ENCODE data around the gene LAMA2. TPM values are rescaled to one million over a fixed set of nuclear protein-coding genes. Genes with fewer than 3 reads are reported as not detected.

Gene LAMA2
- total and polyA plus RNA-seq, 4 experiments from 2014 or later: 0.20 to 0.87 (median 0.43) TPM

GRCh38 chr6:128981716-128982115 lies 98.8 kb downstream of the LAMA2 start:
- DNase-seq: no peak
- POLR2A ChIA-PET (ENCODE audit: partially characterized antibody): no interaction called here
- H3K4me3 ChIP-seq (ENCODE audit: low read length in 2 of 2): no peak overlapping the region
- intact Hi-C loops (cut with micrococcal nuclease): no loop called here
- no peaks in the 10 kb centered on the region for H3K27me3 ChIP-seq (ENCODE audit: insufficient read depth, low read length)
- H3K27ac ChIP-seq (ENCODE audit: low read depth, low read length): no peak overlapping the region
- Mint-ChIP-seq H3K4me3 (no peak overlapping the region), H3K27me3 (peaks cover 1 to 2% of the 10 kb centered on the region in 2 donors), H3K27ac (no peak overlapping the region), H3K9me3 (no peaks in the 10 kb centered on the region), H3K36me3 (no peaks in the 10 kb centered on the region), H3K4me1 (no peaks in the 10 kb centered on the region)
- CTCF ChIA-PET (ENCODE audit: partially characterized antibody): no interaction called here
- H3K9me3 ChIP-seq (ENCODE audit: control insufficient read depth in 1 of 2, low read length in 2 of 2): no peaks in the 10 kb centered on the region
- H3K36me3 ChIP-seq (ENCODE audit: insufficient read depth, low read length): no peaks in the 10 kb centered on the region
- no peaks in the 10 kb centered on the region for H3K4me1 ChIP-seq (ENCODE audit: insufficient read depth, low read length)

GRCh38 chr6:128990360-128990759 lies 107.4 kb downstream of the LAMA2 start:
- intact Hi-C loops (cut with micrococcal nuclease): no loop called here
- POLR2A ChIA-PET (ENCODE audit: partially characterized antibody): no interaction called here
- Histone ChIP-seq H3K36me3 (ENCODE audit: insufficient read depth, low read length) (no peaks in the 10 kb centered on the region), H3K4me3 (ENCODE audit: low read length in 2 of 2) (no peak overlapping the region), H3K27ac (ENCODE audit: low read depth, low read length) (no peak overlapping the region), H3K9me3 (ENCODE audit: control insufficient read depth in 1 of 2, low read length in 2 of 2) (no peaks in the 10 kb centered on the region), H3K4me1 (ENCODE audit: insufficient read depth, low read length) (no peaks in the 10 kb centered on the region), H3K27me3 (ENCODE audit: insufficient read depth, low read length) (no peaks in the 10 kb centered on the region)
- H3K36me3 Mint-ChIP-seq: no peaks in the 10 kb centered on the region
- H3K4me3 Mint-ChIP-seq: no peak overlapping the region
- H3K9me3 Mint-ChIP-seq: no peaks in the 10 kb centered on the region
- no peak overlapping the region for H3K27ac Mint-ChIP-seq
- no peaks in the 10 kb centered on the region for H3K4me1 Mint-ChIP-seq
- CTCF ChIA-PET (ENCODE audit: partially characterized antibody): no interaction called here
- H3K27me3 Mint-ChIP-seq: peaks cover 0 to 2% of the 10 kb centered on the region in 2 donors
- no peak for DNase-seq

GRCh38 chr6:128990915-128991314 lies 108.0 kb downstream of the LAMA2 start:
- intact Hi-C loops (cut with micrococcal nuclease): no loop called here
- H3K36me3 Mint-ChIP-seq: no peaks in the 10 kb centered on the region
- H3K27me3 Mint-ChIP-seq: peaks cover 0 to 2% of the 10 kb centered on the region in 2 donors
- H3K27ac ChIP-seq (ENCODE audit: low read depth, low read length): no peak overlapping the region
- DNase-seq: no peak
- H3K4me1 ChIP-seq (ENCODE audit: insufficient read depth, low read length): no peaks in the 10 kb centered on the region
- H3K36me3 ChIP-seq (ENCODE audit: insufficient read depth, low read length): no peaks in the 10 kb centered on the region
- H3K9me3 Mint-ChIP-seq: peaks cover 0 to 2% (median 0%) of the 10 kb centered on the region in 8 donors
- H3K4me3 ChIP-seq (ENCODE audit: low read length in 2 of 2): no peak overlapping the region
- no peaks in the 10 kb centered on the region for H3K9me3 ChIP-seq (ENCODE audit: control insufficient read depth in 1 of 2, low read length in 2 of 2)
- POLR2A ChIA-PET (ENCODE audit: partially characterized antibody): no interaction called here
- no peaks in the 10 kb centered on the region for H3K4me1 Mint-ChIP-seq
- CTCF ChIA-PET (ENCODE audit: partially characterized antibody): no interaction called here
- no peak overlapping the region for H3K27ac Mint-ChIP-seq
- H3K4me3 Mint-ChIP-seq: no peak overlapping the region
- no peaks in the 10 kb centered on the region for H3K27me3 ChIP-seq (ENCODE audit: insufficient read depth, low read length)

GRCh38 chr6:128993166-128993565 lies 110.2 kb downstream of the LAMA2 start:
- H3K9me3 ChIP-seq (ENCODE audit: control insufficient read depth in 1 of 2, low read length in 2 of 2): no peaks in the 10 kb centered on the region
- H3K4me1 ChIP-seq (ENCODE audit: insufficient read depth, low read length): no peaks in the 10 kb centered on the region
- POLR2A ChIA-PET (ENCODE audit: partially characterized antibody): no interaction called here
- Mint-ChIP-seq H3K4me1 (no peaks in the 10 kb centered on the region), H3K9me3 (peaks cover 0 to 19% (median 4%) of the 10 kb centered on the region in 8 donors), H3K36me3 (peaks cover 0 to 5% of the 10 kb centered on the region in 2 donors), H3K27me3 (no peaks in the 10 kb centered on the region), H3K27ac (no peak overlapping the region), H3K4me3 (no peak overlapping the region)
- H3K27me3 ChIP-seq (ENCODE audit: insufficient read depth, low read length): no peaks in the 10 kb centered on the region
- CTCF ChIA-PET (ENCODE audit: partially characterized antibody): no interaction called here
- no peaks in the 10 kb centered on the region for H3K36me3 ChIP-seq (ENCODE audit: insufficient read depth, low read length)
- no peak overlapping the region for H3K4me3 ChIP-seq (ENCODE audit: low read length in 2 of 2)
- no peak overlapping the region for H3K27ac ChIP-seq (ENCODE audit: low read depth, low read length)
- DNase-seq: no peak
- intact Hi-C loops (cut with micrococcal nuclease): no loop called here

- no peak overlapping the region for H3K27ac ChIP-seq (ENCODE audit: low read depth, low read length)
Observed at GRCh38 chr6:128997880-128998279, 114.9 kb downstream of the LAMA2 start.

GRCh38 chr6:129006724-129007514 lies 124.0 kb downstream of the LAMA2 start:
- ChIA-PET POLR2A (ENCODE audit: partially characterized antibody) (no interaction called here), CTCF (ENCODE audit: partially characterized antibody) (no interaction called here)
- no peaks in the 10 kb centered on the region for H3K27me3 Mint-ChIP-seq
- H3K4me3 ChIP-seq (ENCODE audit: low read length in 2 of 2): no peak overlapping the region
- no peaks in the 10 kb centered on the region for H3K9me3 ChIP-seq (ENCODE audit: control insufficient read depth in 1 of 2, low read length in 2 of 2)
- H3K36me3 ChIP-seq (ENCODE audit: insufficient read depth, low read length): no peaks in the 10 kb centered on the region
- no peaks in the 10 kb centered on the region for H3K4me1 ChIP-seq (ENCODE audit: insufficient read depth, low read length)
- no peak for DNase-seq
- H3K27ac Mint-ChIP-seq: no peak overlapping the region
- H3K27me3 ChIP-seq (ENCODE audit: insufficient read depth, low read length): no peaks in the 10 kb centered on the region
- no peaks in the 10 kb centered on the region for H3K9me3 Mint-ChIP-seq
- no peak overlapping the region for H3K4me3 Mint-ChIP-seq
- H3K36me3 Mint-ChIP-seq: no peaks in the 10 kb centered on the region
- no peaks in the 10 kb centered on the region for H3K4me1 Mint-ChIP-seq
- intact Hi-C loops (cut with micrococcal nuclease): no loop called here
- no peak overlapping the region for H3K27ac ChIP-seq (ENCODE audit: low read depth, low read length)

More at GRCh38 chr6:128997880-128998279, 114.9 kb downstream of the LAMA2 start:
- no peak for DNase-seq
- no peaks in the 10 kb centered on the region for H3K4me1 ChIP-seq (ENCODE audit: insufficient read depth, low read length)
- H3K27me3 Mint-ChIP-seq: no peaks in the 10 kb centered on the region
- H3K27me3 ChIP-seq (ENCODE audit: insufficient read depth, low read length): no peaks in the 10 kb centered on the region
- H3K27ac Mint-ChIP-seq: no peak overlapping the region
- no peaks in the 10 kb centered on the region for H3K9me3 ChIP-seq (ENCODE audit: control insufficient read depth in 1 of 2, low read length in 2 of 2)
- CTCF ChIA-PET (ENCODE audit: partially characterized antibody): no interaction called here
- H3K9me3 Mint-ChIP-seq: peaks cover 0 to 20% (median 4%) of the 10 kb centered on the region in 8 donors
- H3K4me3 ChIP-seq (ENCODE audit: low read length in 2 of 2): no peak overlapping the region
- no peaks in the 10 kb centered on the region for H3K36me3 ChIP-seq (ENCODE audit: insufficient read depth, low read length)
- POLR2A ChIA-PET (ENCODE audit: partially characterized antibody): no interaction called here
- no peaks in the 10 kb centered on the region for H3K4me1 Mint-ChIP-seq
- H3K4me3 Mint-ChIP-seq: no peak overlapping the region
- H3K36me3 Mint-ChIP-seq: peaks cover 0 to 6% of the 10 kb centered on the region in 2 donors
- intact Hi-C loops (cut with micrococcal nuclease): no loop called here

GRCh38 chr6:129007701-129008373 lies 124.9 kb downstream of the LAMA2 start:
- H3K27me3 Mint-ChIP-seq: no peaks in the 10 kb centered on the region
- no peaks in the 10 kb centered on the region for H3K9me3 Mint-ChIP-seq
- Histone ChIP-seq H3K27ac (ENCODE audit: low read depth, low read length) (no peak overlapping the region), H3K4me1 (ENCODE audit: insufficient read depth, low read length) (no peaks in the 10 kb centered on the region), H3K4me3 (ENCODE audit: low read length in 2 of 2) (no peak overlapping the region), H3K36me3 (ENCODE audit: insufficient read depth, low read length) (no peaks in the 10 kb centered on the region), H3K27me3 (ENCODE audit: insufficient read depth, low read length) (no peaks in the 10 kb centered on the region), H3K9me3 (ENCODE audit: control insufficient read depth in 1 of 2, low read length in 2 of 2) (no peaks in the 10 kb centered on the region)
- ChIA-PET CTCF (ENCODE audit: partially characterized antibody) (no interaction called here), POLR2A (ENCODE audit: partially characterized antibody) (no interaction called here)
- no peaks in the 10 kb centered on the region for H3K36me3 Mint-ChIP-seq
- H3K4me3 Mint-ChIP-seq: no peak overlapping the region
- intact Hi-C loops (cut with micrococcal nuclease): no loop called here
- no peaks in the 10 kb centered on the region for H3K4me1 Mint-ChIP-seq
- no peak for DNase-seq
- H3K27ac Mint-ChIP-seq: no peak overlapping the region

Data from CD4-positive, alpha-beta memory T cell (primary cell).